Measurements from ENCODE around the gene TMEM106C. TPM values are rescaled to one million over a fixed set of nuclear protein-coding genes. Genes with fewer than 3 reads are reported as not detected.

Gene TMEM106C
- total and polyA plus RNA-seq, 10 of the 15 experiments (the other 5 are each of a cell fraction or from before 2014, with no cell fraction given): 90.2 to 280 (median 161) TPM

DNA sequence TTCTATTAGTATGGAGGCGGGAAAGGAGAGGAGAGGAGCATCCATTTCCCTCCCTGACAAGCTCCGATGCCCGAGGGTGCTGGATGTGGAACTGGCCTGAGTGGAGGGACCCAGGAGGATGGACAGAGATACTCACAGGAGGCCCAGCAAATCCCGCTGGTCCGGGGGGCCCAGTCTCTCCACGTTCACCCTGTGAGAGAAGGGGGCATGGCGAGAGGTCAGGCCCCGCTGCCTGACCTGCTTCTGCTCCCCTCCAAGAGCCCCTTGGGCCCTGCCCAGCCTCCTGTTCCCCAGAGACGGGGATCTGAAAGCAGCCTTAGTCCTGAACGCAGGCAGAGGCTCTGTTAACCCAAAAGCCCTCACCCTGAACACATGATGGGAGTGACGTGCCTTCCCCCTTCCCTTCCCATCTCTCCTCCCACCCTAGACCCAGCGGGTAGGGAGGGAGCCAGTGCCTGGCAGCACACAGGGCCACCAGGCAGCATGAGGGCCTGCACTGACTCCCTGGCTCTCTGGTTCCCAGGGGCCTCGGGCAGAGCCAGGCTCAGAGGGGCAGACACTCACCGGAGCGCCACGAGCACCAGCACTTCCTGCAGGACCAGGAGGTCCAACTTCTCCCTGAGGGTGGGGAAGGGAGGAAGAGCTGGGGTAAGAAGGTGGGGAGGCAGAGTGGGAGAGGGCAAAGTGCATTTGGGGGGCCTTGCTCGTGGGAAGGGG lies 17.5 kb downstream of the TMEM106C start (continued):
- TF ChIP-seq ZSCAN29 (IDR thresholded peaks at IDR 0.05): no peak

DNA sequence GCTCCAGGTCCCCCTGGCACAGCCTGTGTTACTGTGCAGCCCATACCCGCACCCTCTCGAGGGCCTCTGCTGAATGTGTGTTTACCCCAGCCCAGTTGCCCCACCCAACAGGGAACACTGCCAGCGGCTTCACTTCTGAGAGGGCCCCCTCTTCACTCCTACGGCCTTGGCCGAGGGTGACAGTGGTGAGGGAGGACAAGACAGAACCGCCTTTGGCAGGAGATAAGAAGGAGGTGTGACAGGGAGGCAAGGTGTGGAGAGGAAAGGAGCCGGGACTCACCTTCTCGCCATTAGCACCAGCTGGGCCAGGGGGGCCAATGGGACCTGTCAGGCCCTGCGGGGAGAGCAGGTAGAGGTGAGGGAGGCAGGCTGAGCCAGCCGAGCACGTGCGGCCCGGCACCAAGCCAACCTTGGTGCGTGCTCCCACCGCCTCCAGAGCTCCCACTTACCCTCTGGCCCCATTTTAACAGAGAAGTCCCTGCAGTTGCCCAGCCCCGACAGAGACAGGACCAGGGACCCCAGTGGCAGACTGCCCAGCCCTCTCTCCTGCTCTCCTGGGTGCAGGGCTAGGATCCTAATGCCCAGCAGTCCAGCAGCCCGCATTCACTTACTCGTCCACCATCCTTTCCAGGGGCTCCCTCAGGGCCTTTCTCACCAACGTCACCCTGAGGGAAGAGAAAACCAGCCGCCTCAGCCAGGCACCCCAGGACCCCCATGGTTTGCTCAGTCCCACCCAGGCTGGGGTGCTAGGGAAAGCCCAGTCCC lies 18.3 kb downstream of the TMEM106C start:
- Histone ChIP-seq H3K4me1 (ENCODE audit: control insufficient read depth, insufficient read depth, low read length) (no peaks in the 10 kb centered on the region), H4K20me1 (ENCODE audit: control insufficient read depth, insufficient read depth) (no peaks in the 10 kb centered on the region; the same call in 1 of the 2 replicates), H3K79me2 (ENCODE audit: control insufficient read depth, insufficient read depth, low read length) (no peaks in the 10 kb centered on the region), H3K4me2 (ENCODE audit: control insufficient read depth, insufficient read depth) (no peak overlapping the region), H3K9me3 (replicated peaks; ENCODE audit: control insufficient read depth, insufficient read depth, low read length) (no peaks in the 10 kb centered on the region), H3K27ac (ENCODE audit: control insufficient read depth, insufficient read depth) (no peak overlapping the region), H3K36me3 (ENCODE audit: control insufficient read depth in 2 of 2, insufficient read depth in 2 of 2, low read length in 1 of 2) (no peaks in the 10 kb centered on the region), H3K4me3 (no peak overlapping the region), H2AFZ (ENCODE audit: control insufficient read depth, low read depth, low read length) (no peak overlapping the region), H3K9ac (ENCODE audit: control insufficient read depth, insufficient read depth, low read length) (no peak overlapping the region), H3K27me3 (replicated peaks in 1 of 2; ENCODE audit: control insufficient read depth in 2 of 2, insufficient read depth in 2 of 2, low read length in 1 of 2) (no peaks in the 10 kb centered on the region; a peak in 3 of 4 replicates)
- no peak for FAIRE-seq
- in situ Hi-C loops (cut with MboI) (no loop called here), intact Hi-C loops (cut with micrococcal nuclease; ENCODE audit: unreplicated experiment) (no loop called here)
- ATAC-seq: no peak
- no peak for DNase-seq (ENCODE audit: low read depth, low spot score)
- ChIA-PET RAD21 (ENCODE audit: unreplicated experiment) (no interaction called here), POLR2A (no interaction called here), SMC1A (ENCODE audit: uncharacterized antibody, unreplicated experiment) (no interaction called here), CTCF (no interaction called here)
- 48% methylated on average over 19 of the region's 20 CpGs for WGBS (ENCODE audit: insufficient coverage, insufficient replicate concordance, low lambda C conversion rate, missing lambda C conversion rate)
- BruUV-seq (replicated peaks): no TSS peak
- no peak for TF ChIP-seq TCF12 (IDR thresholded peaks at IDR 0.05; ENCODE audit: low read depth, low read length)

DNA sequence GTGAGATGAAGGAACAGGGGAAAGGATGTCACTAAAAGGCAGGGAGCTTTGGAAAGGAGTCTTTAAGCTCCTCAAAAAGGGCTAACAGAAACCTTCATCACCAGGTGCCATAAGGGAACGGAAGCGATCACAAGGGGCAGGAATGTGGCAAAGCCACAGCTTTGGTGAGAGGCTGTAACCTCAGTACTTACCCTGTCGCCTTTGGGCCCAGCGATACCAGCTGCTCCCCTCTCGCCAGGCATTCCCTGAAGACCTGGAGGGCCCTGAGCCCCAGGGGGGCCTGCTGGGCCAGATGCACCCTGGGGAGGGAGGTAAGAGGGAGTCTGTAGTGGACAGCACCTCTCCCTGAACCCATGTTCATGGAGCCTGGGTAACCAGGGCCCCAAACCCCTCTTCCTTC lies 18.9 kb downstream of the TMEM106C start:
- Histone ChIP-seq H3K36me3 (ENCODE audit: control insufficient read depth in 2 of 2, insufficient read depth in 2 of 2, low read length in 1 of 2) (no peaks in the 10 kb centered on the region), H2AFZ (ENCODE audit: control insufficient read depth, low read depth, low read length) (no peak overlapping the region), H3K27me3 (replicated peaks in 1 of 2; ENCODE audit: control insufficient read depth in 2 of 2, insufficient read depth in 2 of 2, low read length in 1 of 2) (no peaks in the 10 kb centered on the region; a peak in 3 of 4 replicates), H3K9me3 (replicated peaks; ENCODE audit: control insufficient read depth, insufficient read depth, low read length) (no peaks in the 10 kb centered on the region), H3K9ac (ENCODE audit: control insufficient read depth, insufficient read depth, low read length) (no peak overlapping the region), H3K4me1 (ENCODE audit: control insufficient read depth, insufficient read depth, low read length) (no peaks in the 10 kb centered on the region), H3K4me3 (no peak overlapping the region), H3K27ac (ENCODE audit: control insufficient read depth, insufficient read depth) (no peak overlapping the region), H4K20me1 (ENCODE audit: control insufficient read depth, insufficient read depth) (no peaks in the 10 kb centered on the region), H3K4me2 (ENCODE audit: control insufficient read depth, insufficient read depth) (no peak overlapping the region), H3K79me2 (ENCODE audit: control insufficient read depth, insufficient read depth, low read length) (no peaks in the 10 kb centered on the region)
- 28% methylated on average over 5 of the region's 5 CpGs for WGBS (ENCODE audit: insufficient coverage, insufficient replicate concordance, low lambda C conversion rate, missing lambda C conversion rate)
- ATAC-seq (no peak), DNase-seq (ENCODE audit: low read depth, low spot score) (no peak), FAIRE-seq (no peak)
- in situ Hi-C loops (cut with MboI): no loop called here
- ChIA-PET CTCF (no interaction called here), RAD21 (ENCODE audit: unreplicated experiment) (no interaction called here), SMC1A (ENCODE audit: uncharacterized antibody, unreplicated experiment) (no interaction called here), POLR2A (no interaction called here)
- BruUV-seq (replicated peaks): no TSS peak
- intact Hi-C loops (cut with micrococcal nuclease; ENCODE audit: unreplicated experiment): no loop called here
- TF ChIP-seq, protein P1, sequence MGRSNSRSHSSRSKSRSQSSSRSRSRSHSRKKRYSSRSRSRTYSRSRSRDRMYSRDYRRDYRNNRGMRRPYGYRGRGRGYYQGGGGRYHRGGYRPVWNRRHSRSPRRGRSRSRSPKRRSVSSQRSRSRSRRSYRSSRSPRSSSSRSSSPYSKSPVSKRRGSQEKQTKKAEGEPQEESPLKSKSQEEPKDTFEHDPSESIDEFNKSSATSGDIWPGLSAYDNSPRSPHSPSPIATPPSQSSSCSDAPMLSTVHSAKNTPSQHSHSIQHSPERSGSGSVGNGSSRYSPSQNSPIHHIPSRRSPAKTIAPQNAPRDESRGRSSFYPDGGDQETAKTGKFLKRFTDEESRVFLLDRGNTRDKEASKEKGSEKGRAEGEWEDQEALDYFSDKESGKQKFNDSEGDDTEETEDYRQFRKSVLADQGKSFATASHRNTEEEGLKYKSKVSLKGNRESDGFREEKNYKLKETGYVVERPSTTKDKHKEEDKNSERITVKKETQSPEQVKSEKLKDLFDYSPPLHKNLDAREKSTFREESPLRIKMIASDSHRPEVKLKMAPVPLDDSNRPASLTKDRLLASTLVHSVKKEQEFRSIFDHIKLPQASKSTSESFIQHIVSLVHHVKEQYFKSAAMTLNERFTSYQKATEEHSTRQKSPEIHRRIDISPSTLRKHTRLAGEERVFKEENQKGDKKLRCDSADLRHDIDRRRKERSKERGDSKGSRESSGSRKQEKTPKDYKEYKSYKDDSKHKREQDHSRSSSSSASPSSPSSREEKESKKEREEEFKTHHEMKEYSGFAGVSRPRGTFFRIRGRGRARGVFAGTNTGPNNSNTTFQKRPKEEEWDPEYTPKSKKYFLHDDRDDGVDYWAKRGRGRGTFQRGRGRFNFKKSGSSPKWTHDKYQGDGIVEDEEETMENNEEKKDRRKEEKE (IDR thresholded peaks at IDR 0.05): no peak
- TF ChIP-seq, protein P2, sequence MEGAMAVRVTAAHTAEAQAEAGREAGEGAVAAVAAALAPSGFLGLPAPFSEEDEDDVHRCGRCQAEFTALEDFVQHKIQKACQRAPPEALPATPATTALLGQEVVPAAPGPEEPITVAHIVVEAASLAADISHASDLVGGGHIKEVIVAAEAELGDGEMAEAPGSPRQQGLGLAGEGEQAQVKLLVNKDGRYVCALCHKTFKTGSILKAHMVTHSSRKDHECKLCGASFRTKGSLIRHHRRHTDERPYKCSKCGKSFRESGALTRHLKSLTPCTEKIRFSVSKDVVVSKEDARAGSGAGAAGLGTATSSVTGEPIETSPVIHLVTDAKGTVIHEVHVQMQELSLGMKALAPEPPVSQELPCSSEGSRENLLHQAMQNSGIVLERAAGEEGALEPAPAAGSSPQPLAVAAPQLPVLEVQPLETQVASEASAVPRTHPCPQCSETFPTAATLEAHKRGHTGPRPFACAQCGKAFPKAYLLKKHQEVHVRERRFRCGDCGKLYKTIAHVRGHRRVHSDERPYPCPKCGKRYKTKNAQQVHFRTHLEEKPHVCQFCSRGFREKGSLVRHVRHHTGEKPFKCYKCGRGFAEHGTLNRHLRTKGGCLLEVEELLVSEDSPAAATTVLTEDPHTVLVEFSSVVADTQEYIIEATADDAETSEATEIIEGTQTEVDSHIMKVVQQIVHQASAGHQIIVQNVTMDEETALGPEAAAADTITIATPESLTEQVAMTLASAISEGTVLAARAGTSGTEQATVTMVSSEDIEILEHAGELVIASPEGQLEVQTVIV (IDR thresholded peaks at IDR 0.05; ENCODE audit: borderline replicate concordance, partially characterized antibody): no peak
- TF ChIP-seq ASH2L (IDR thresholded peaks at IDR 0.05; ENCODE audit: borderline replicate concordance, low read depth): no peak

Measured in GM12878 (cell line).